Ecto neural progenitor cell (in vitro differentiated cells): Measurements from ENCODE around the gene COQ10B.
A peak's percentile ranks its signal among the peaks of the same experiment; 100 is the strongest.
"Not testable (repeated sequence)": the region's sequence is repeated elsewhere in the genome, so short reads cannot be mapped to it uniquely, and the experiment has no call there.

Source experiments
- DNase-seq: peaks from one replicate; pipeline ENCODE4 v3.0.0-alpha.2; 2018; ENCODE audit warnings: low spot score

Gene COQ10B

GRCh38 chr2:197450935-197451358 lies 2.4 kb upstream of the COQ10B start:
- DNase-seq, result not testable (repeated sequence)

GRCh38 chr2:197452754-197453122 lies 614 bp upstream of the COQ10B start:
- DNase-seq, result no peak

GRCh38 chr2:197453914-197454398 lies 604 bp downstream of the COQ10B start:
- no peak for DNase-seq

DNA sequence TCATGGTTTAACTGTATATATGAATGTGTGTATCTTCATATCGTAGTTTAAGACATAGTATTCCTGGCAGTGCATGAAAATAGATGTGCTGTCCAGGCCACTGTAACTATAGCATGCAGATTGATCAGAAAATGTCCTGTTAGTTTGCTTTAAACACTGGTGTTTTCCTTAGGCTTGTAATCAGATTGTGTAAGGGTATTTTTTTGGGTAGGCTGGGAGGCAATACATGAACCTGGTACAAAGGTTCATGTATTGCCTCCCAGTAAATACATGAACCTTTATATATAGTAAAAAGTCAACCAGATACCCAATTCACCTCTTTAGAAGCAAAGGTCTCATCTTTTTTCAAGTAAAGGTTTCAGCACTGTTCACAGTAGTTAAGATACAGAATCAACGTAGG lies 1.6 kb downstream of the COQ10B start:
- DNase-seq, result no peak

GRCh38 chr2:197455428-197455827 lies 2.1 kb downstream of the COQ10B start:
- no peak for DNase-seq

- DNase-seq, result no peak
Observed at GRCh38 chr2:197460649-197461048, 7.3 kb downstream of the COQ10B start.

DNA sequence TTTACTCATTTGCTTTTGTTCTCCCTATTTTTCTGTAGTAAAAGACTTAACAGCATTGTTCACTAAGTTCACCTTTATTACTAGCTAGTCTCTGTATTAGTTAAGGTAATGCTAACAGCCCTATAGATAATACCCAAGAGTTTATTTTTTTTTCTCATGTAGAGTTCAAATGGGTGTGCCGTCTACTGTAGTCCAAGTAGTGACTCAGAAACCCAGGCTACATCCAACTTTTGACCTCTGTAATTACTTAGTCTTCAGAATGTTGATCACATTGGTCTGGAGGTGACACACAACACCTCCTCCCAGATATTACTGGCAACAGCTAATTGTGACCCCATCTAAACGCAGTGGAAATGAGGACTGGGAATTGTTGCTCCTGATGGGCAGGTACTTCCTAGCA lies 7.7 kb downstream of the COQ10B start:
- no peak for DNase-seq

DNA sequence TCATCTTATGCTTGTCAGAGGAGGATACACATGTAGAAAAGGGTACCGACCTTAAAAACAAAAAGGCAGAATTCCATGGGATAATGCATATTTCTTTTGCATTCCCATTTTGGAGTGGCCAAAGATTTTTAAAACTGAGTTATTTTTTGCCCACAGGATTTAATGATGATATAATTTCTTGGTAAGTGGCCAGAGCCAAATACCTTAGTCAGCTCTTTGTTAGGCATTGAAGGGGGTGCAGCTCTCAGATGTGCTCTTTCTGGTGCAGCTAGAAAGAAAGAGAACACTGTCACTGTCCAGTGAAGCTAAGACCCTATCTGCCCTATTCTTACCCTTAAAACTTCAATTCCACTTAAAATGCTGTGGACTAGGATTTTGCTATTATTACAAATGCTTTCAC lies 10.8 kb downstream of the COQ10B start:
- DNase-seq, result no peak

DNA sequence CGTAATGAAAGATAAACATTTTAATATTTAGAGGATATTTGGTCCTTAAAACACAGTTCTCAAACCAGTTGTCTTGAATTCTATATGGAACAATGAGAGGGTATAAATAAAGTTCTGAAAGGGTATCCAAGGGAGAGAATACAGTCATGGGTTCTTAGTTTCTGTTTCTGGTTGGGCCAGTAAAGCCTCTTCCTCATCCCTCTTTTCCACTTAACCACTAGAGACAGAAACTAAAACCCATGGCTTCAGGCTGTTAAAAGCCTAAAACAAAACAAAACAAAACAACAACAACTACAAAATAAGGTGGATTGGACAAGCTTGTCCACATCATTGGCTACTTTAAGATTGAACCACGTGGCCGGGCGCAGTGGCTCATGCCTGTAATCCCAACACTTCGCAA lies 18.8 kb downstream of the COQ10B start:
- no peak for DNase-seq

GRCh38 chr2:197477797-197478196 lies 24.4 kb downstream of the COQ10B start:
- DNase-seq, result no peak

- DNase-seq, result no peak
Observed at GRCh38 chr2:197480165-197481036, 27.0 kb downstream of the COQ10B start.

DNA sequence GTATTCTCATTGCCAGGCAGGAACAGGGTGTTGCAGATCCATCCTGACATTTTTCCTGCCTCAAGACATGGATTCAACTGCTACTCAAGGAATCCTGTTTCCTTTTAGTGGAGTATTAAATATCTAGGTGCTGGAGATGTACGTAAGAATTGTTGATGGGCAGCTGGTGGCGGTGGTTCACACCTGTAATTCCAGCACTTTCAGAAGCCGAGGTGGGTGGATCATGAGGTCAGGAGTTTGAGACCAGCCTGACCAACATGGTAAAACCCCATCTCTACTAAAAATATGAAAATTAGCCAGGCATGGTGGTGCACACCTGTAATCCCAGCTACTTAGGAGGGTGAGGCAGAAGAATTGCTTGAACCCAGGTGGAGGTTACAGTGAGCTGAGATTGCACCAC lies 30.9 kb downstream of the COQ10B start:
- not testable (repeated sequence) for DNase-seq

DNA sequence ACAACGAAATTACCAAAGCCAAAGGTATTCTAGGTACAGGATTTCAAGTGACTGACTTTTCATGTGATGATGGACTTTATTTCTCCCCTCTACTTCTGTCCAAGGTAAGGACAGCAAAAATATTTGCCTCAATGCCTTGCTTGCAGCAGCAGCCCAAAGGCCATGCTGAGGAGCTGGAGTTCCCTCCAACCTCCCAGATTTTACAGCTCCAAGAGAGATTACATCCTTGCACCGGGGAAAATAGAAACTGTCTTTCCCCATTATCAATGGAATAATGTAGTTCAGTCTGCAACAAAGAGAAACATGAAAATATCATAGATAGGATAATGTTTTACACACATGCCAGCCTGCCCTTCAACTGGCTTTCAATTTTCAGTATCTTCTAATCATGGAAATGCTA lies 32.8 kb downstream of the COQ10B start:
- no peak for DNase-seq

DNA sequence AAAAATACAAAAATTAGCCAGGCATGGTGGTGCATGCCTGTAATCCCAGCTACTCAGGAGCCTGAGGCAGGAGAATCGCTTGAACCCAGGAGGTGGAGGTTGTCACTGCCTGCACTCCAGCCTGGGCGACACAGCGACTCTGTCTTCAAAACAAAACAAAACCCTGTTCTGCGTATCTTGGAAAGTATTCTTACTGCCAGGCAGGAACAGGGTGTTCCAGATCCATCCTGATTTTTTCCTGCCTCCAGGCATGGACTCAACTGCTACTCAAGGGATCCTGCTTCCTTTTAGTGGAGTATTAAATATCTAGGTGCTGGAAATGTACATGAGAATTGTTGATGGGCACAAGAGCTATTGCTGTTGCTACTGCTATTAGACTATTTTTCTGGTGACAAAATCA lies 34.0 kb downstream of the COQ10B start:
- DNase-seq, result no peak

GRCh38 chr2:197495433-197496134 lies 42.2 kb downstream of the COQ10B start:
- no peak for DNase-seq

DNA sequence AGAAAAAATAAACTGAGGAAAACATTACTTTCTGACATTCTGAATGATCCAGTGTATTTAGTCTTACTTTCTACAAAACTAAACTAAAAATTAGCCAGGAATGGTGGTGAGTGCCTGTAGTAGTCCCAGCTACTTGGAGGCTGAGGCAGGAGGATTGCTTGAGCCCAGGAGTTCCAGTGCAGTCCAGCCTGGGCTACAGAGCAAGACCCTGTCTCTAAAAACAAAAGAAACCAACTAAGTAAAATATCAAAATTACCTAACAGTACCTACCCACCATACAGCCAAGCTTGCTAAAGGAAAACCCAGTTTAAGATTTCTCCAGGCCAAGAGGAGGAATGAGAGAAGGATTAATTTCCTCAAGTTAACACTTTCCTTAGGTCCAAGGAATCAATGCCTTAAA lies 43.3 kb downstream of the COQ10B start:
- DNase-seq, result no peak

- no peak for DNase-seq
Observed at GRCh38 chr2:197497326-197497725, 44.0 kb downstream of the COQ10B start.

- no peak for DNase-seq
Observed at GRCh38 chr2:197498235-197498936, 45.0 kb downstream of the COQ10B start.

DNA sequence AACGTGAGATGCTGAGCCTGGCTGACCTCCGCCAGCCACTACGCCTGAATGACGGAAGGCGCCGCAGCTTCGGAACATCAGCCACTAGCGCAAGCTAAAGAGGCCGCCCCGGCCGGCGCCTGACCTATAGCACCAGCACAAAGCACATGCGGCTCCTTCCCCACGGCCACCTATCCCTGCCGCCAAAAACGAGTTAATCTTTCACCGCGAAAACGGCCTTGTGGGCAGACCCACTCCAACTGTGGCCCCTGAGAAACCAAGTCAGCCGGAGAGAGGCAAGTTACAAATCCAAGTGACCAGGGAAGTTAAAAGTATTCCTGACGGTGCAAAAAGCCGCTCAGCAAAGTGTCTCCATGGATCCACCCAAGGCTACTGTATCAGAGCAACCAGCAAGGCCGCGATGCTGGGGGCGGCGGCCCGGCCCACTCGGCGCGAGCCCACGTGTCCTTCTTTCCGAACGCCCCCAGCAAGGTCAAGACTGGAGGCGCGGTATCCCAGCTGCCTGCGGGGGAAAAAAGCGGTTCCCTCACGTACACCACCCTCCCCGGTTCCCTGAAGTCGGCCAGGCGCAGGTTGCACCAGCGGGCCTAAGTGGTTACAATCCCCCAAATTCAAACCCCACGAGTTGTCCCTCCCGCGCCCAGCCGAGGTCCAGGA lies 45.7 kb downstream of the COQ10B start:
- DNase-seq, result peak; percentile 74

DNA sequence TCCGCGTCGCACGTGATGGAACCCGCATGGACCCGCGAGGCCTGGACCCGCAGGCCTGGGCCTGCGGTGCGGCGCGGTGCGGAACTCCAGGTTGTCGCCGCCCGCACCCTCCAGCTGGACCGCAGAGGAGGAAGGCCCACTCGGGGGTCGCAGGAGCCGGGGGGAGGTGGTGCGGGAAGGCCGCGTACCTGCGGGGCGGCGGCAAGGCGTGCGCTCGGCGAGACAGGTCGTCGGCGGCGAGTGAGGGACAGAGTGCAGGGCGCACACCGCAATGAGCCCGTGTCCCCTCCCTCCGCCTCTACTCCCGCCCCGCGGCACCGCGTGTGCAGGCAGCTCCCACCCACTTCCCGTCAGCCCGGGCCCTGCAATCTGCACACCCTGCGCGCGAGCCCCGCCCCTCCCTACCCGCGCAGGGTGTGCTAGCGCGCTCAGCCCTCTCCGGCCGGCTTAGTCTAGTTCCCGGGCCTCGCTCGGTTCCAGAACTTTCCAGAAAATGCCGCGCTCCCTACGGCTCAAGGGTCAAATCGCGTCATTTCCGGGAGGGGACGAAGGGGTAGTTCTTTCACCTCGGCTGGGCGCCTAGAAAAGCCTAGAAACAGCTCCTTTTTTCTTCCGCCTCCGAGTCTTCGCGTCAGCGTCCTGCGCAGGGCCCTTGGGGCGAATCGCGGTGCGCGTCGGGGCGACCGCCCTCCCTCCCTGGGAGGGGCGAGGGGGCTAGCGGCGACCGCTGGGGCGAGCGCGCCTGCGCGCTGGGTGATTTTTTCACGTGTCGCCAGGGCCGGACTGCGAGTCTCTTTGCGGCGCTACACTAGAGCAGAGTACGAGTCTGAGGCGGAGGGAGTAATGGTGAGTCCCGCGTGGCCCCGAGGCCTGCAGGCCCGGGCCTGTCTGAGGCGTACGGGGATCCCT lies 46.5 kb downstream of the COQ10B start, which contains the start of the genes HSPD1 and HSPE1:
TSS of gene HSPD1 (minus strand) at position 247 of the 909 bp plus-strand sequence. CDS start 992 bp downstream, outside the sequence.
TSS of gene HSPE1 (plus strand) at position 786 of the 909 bp plus-strand sequence. CDS start at position 844, 58 bp downstream.
- DNase-seq, result peak; percentile 97
